Peyer's patch (tissue), 4 donors: Measurements from ENCODE around the gene TLL1.

ENCODE experiments used
- CTCF ChIP-seq, 6 experiments: fragments of 450-650 bp in 4 of 6; fragments of 200-600 bp in 2 of 6; sonication (generic) in 1 of 6; IDR thresholded peaks; one replicate each; pipeline ENCODE4 v1.5.1; 2017 to 2019; ENCODE audit warnings: antibody characterized with exemption in 6 of 6, mild to moderate bottlenecking in 3 of 6, moderate library complexity in 1 of 6
- POLR2A ChIP-seq, 2 donors: fragments of 450-650 bp; IDR thresholded peaks; one replicate each; pipeline ENCODE4 v1.5.1; 2017; ENCODE audit warnings: antibody characterized with exemption in 2 of 2, mild to moderate bottlenecking in 2 of 2, moderate library complexity in 2 of 2

GRCh38 chr4:166067915-166068314 is 194.9 kb downstream of the TLL1 start:
- no peak for TF ChIP-seq CTCF (IDR thresholded peaks at IDR 0.05)
- TF ChIP-seq POLR2A (IDR thresholded peaks at IDR 0.05): no peak
